K562 (cell line): ENCODE measurements around the gene URM1. TPM values are rescaled to one million over a fixed set of nuclear protein-coding genes. Genes with fewer than 3 reads are reported as not detected.
A peak's percentile ranks its signal among the peaks of the same experiment; 100 is the strongest.

Experiments
- ELF1 ChIP-seq: fragments of 200-800 bp; sonication (Bioruptor generic); IDR thresholded peaks from 2 replicates; pipeline ENCODE4 v1.6.1; 2016; ENCODE audit warnings: missing genetic modification characterization, missing compliant biosample characterization
- ELF2 ChIP-seq: fragments of 250-450 bp; sonication (Bioruptor Pico); IDR thresholded peaks from 2 replicates; pipeline ENCODE4 v1.5.0; 2021; ENCODE audit warnings: mild to moderate bottlenecking
- GABPB2 ChIP-seq: fragments of 250-450 bp; sonication (Bioruptor Pico); conservative IDR thresholded peaks from 2 replicates; pipeline ENCODE4 v1.5.1; 2021; ENCODE audit warnings: mild to moderate bottlenecking
- MAFK ChIP-seq: IDR thresholded peaks from 2 replicates; pipeline ENCODE4 v1.6.1; 2011; ENCODE audit warnings: low read length, improper control_type of control experiment
- RBM25 ChIP-seq: fragments of 200-400 bp; formaldehyde crosslinking; IDR thresholded peaks from 2 replicates; pipeline ENCODE4 v1.6.1; 2018; ENCODE audit warnings: low read length, low read depth, moderate library complexity; ENCODE audit not compliant: severe bottlenecking
- RFX5 ChIP-seq: IDR thresholded peaks from 2 replicates; pipeline ENCODE4 v1.6.1; 2011; ENCODE audit warnings: low read depth, mild to moderate bottlenecking, improper control_type of control experiment, low read length
- ZKSCAN8 ChIP-seq: fragments of 200-800 bp; sonication (Bioruptor generic); IDR thresholded peaks from 2 replicates; pipeline ENCODE4 v1.6.1; 2016; ENCODE audit warnings: missing genetic modification characterization, missing compliant biosample characterization
- polyA plus RNA-seq, 8 experiments: library from polyadenylated mRNA; depleted of rRNA in 4 of 8; stranded (reverse) in 5 of 8; unstranded in 3 of 8; fragments of >200 nt; fragmentation: Nextera tagmentation in 2 of 8; fragmentation: Illumina TruSeq in 1 of 8; extraction: Ambion mirVana in 2 of 8; extraction: Trizol in 1 of 8; gene quantifications; 2 replicates each; pipeline versions ENCODE4 v1.2.1 to v1.2.3, GENCODE V29; 2011 to 2014; ENCODE audit warnings: inconsistent platforms in 1 of 8, missing spikeins in 1 of 8
- total RNA-seq, 7 experiments: library from RNA; depleted of rRNA in 6 of 7; stranded (reverse); fragments of >200 nt in 6 of 7; fragmentation: Illumina TruSeq in 2 of 7; extraction: Trizol in 2 of 7; gene quantifications; 2 replicates each; pipeline versions ENCODE4 v1.2.1 to v1.2.3, GENCODE V29; 2011 to 2021; ENCODE audit warnings: low replicate concordance in 1 of 7
- TF ChIP-seq, protein P1 (sequence below): fragments of 250-450 bp; sonication (Bioruptor Pico); IDR thresholded peaks from 2 replicates; pipeline ENCODE4 v1.4.0; 2020; ENCODE audit warnings: borderline replicate concordance
- TF ChIP-seq, protein P2 (sequence below): fragments of 450-650 bp; formaldehyde crosslinking; conservative IDR thresholded peaks from 2 replicates; pipeline ENCODE4 v1.4.0; 2022; ENCODE audit warnings: mild to moderate bottlenecking, missing genetic modification characterization
- TF ChIP-seq, protein P3 (sequence below): fragments of 450-650 bp; formaldehyde crosslinking; IDR thresholded peaks from 2 replicates; pipeline ENCODE4 v1.4.0; 2020; ENCODE audit warnings: mild to moderate bottlenecking, moderate library complexity
- TF ChIP-seq, protein P4 (sequence below), 3 experiments: fragments of 200-800 bp in 1 of 3; fragments of 250-450 bp in 1 of 3; fragments of 450-650 bp in 1 of 3; sonication (Bioruptor Pico) in 1 of 3; sonication (Bioruptor generic) in 1 of 3; formaldehyde crosslinking in 1 of 3; IDR thresholded peaks; 2 replicates each; pipeline versions ENCODE4 v1.6.1 to v1.8.0; 2016 to 2022; ENCODE audit warnings: mild to moderate bottlenecking in 2 of 3, missing genetic modification characterization in 2 of 3, missing compliant biosample characterization in 1 of 3, moderate library complexity in 1 of 3
- TF ChIP-seq, protein P5 (sequence below): fragments of 250-450 bp; sonication (Bioruptor Pico); IDR thresholded peaks from 2 replicates; pipeline ENCODE4 v1.4.0; 2020; ENCODE audit warnings: mild to moderate bottlenecking
- TF ChIP-seq, protein P6 (sequence below): fragments of 250-450 bp; sonication (Bioruptor Pico); IDR thresholded peaks from 2 replicates; pipeline ENCODE4 v1.6.1; 2021; ENCODE audit warnings: mild to moderate bottlenecking
- TF ChIP-seq, protein P7 (sequence below): fragments of 450-650 bp; formaldehyde crosslinking; IDR thresholded peaks from 2 replicates; pipeline ENCODE4 v1.4.0; 2022; ENCODE audit warnings: missing genetic modification characterization

Gene URM1
- total and polyA plus RNA-seq, 9 of the 15 experiments (the other 6 are each of a cell fraction or from before 2014, with no cell fraction given): 10.1 to 88.9 (median 53.3) TPM

DNA sequence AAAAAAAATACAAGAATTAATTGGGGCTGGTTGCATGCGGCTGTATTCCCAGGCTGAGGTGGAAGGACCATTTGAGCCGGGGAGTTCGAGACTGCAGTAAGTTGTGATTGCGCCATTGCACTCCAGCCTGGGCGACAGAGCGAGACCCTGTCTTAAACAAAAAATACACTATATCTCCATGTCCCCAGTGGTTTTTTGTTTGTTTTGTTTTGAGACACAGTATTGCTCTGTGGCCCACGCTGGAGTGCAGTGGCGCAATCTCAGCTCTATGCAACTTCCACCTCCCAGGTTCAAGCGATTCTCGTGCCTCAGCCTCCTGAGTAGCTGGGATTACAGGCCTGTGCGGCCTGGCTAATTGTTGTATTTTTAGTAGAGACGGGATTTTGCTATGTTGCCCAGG, 47.4 kb upstream of the URM1 start (continued):
- TF ChIP-seq RFX5 (no peak), GABPB2 (CRISPR knock-in tag) (no peak), RBM25 (no peak), ELF2 (no peak), MAFK (no peak), ELF1 (tag) (no peak), ZKSCAN8 (no peak)
- TF ChIP-seq, protein P1, sequence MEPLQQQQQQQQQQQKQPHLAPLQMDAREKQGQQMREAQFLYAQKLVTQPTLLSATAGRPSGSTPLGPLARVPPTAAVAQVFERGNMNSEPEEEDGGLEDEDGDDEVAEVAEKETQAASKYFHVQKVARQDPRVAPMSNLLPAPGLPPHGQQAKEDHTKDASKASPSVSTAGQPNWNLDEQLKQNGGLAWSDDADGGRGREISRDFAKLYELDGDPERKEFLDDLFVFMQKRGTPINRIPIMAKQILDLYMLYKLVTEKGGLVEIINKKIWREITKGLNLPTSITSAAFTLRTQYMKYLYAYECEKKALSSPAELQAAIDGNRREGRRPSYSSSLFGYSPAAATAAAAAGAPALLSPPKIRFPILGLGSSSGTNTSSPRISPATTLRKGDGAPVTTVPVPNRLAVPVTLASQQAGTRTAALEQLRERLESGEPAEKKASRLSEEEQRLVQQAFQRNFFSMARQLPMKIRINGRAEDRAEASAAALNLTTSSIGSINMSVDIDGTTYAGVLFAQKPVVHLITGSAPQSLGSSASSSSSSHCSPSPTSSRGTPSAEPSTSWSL (CRISPR knock-in tag): no peak
- TF ChIP-seq, protein P2, sequence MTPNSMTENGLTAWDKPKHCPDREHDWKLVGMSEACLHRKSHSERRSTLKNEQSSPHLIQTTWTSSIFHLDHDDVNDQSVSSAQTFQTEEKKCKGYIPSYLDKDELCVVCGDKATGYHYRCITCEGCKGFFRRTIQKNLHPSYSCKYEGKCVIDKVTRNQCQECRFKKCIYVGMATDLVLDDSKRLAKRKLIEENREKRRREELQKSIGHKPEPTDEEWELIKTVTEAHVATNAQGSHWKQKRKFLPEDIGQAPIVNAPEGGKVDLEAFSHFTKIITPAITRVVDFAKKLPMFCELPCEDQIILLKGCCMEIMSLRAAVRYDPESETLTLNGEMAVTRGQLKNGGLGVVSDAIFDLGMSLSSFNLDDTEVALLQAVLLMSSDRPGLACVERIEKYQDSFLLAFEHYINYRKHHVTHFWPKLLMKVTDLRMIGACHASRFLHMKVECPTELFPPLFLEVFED (CRISPR knock-in tag): no peak
- TF ChIP-seq, protein P3, sequence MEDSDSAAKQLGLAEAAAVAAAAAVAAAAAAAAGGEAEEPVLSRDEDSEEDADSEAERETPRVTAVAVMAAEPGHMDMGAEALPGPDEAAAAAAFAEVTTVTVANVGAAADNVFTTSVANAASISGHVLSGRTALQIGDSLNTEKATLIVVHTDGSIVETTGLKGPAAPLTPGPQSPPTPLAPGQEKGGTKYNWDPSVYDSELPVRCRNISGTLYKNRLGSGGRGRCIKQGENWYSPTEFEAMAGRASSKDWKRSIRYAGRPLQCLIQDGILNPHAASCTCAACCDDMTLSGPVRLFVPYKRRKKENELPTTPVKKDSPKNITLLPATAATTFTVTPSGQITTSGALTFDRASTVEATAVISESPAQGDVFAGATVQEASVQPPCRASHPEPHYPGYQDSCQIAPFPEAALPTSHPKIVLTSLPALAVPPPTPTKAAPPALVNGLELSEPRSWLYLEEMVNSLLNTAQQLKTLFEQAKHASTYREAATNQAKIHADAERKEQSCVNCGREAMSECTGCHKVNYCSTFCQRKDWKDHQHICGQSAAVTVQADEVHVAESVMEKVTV (CRISPR knock-in tag): 0 out of 2 replicates have a peak, but pooled peaks have one; percentile 9
- TF ChIP-seq, protein P4, sequence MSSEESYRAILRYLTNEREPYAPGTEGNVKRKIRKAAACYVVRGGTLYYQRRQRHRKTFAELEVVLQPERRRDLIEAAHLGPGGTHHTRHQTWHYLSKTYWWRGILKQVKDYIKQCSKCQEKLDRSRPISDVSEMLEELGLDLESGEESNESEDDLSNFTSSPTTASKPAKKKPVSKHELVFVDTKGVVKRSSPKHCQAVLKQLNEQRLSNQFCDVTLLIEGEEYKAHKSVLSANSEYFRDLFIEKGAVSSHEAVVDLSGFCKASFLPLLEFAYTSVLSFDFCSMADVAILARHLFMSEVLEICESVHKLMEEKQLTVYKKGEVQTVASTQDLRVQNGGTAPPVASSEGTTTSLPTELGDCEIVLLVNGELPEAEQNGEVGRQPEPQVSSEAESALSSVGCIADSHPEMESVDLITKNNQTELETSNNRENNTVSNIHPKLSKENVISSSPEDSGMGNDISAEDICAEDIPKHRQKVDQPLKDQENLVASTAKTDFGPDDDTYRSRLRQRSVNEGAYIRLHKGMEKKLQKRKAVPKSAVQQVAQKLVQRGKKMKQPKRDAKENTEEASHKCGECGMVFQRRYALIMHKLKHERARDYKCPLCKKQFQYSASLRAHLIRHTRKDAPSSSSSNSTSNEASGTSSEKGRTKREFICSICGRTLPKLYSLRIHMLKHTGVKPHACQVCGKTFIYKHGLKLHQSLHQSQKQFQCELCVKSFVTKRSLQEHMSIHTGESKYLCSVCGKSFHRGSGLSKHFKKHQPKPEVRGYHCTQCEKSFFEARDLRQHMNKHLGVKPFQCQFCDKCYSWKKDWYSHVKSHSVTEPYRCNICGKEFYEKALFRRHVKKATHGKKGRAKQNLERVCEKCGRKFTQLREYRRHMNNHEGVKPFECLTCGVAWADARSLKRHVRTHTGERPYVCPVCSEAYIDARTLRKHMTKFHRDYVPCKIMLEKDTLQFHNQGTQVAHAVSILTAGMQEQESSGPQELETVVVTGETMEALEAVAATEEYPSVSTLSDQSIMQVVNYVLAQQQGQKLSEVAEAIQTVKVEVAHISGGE (CRISPR knock-in tag; IDR thresholded peaks at IDR 0.05): no peak
- TF ChIP-seq, protein P5, sequence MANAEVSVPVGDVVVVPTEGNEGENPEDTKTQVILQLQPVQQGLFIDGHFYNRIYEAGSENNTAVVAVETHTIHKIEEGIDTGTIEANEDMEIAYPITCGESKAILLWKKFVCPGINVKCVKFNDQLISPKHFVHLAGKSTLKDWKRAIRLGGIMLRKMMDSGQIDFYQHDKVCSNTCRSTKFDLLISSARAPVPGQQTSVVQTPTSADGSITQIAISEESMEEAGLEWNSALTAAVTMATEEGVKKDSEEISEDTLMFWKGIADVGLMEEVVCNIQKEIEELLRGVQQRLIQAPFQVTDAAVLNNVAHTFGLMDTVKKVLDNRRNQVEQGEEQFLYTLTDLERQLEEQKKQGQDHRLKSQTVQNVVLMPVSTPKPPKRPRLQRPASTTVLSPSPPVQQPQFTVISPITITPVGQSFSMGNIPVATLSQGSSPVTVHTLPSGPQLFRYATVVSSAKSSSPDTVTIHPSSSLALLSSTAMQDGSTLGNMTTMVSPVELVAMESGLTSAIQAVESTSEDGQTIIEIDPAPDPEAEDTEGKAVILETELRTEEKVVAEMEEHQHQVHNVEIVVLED: no peak
- TF ChIP-seq, protein P6, sequence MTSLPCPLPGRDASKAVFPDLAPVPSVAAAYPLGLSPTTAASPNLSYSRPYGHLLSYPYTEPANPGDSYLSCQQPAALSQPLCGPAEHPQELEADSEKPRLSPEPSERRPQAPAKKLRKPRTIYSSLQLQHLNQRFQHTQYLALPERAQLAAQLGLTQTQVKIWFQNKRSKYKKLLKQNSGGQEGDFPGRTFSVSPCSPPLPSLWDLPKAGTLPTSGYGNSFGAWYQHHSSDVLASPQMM (CRISPR knock-in tag): no peak
- TF ChIP-seq, protein P7, sequence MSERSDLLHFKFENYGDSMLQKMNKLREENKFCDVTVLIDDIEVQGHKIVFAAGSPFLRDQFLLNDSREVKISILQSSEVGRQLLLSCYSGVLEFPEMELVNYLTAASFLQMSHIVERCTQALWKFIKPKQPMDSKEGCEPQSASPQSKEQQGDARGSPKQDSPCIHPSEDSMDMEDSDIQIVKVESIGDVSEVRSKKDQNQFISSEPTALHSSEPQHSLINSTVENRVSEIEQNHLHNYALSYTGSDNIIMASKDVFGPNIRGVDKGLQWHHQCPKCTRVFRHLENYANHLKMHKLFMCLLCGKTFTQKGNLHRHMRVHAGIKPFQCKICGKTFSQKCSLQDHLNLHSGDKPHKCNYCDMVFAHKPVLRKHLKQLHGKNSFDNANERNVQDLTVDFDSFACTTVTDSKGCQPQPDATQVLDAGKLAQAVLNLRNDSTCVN (CRISPR knock-in tag): 0 out of 2 replicates have a peak, but pooled peaks have one; percentile 10
